OCI-LY7 (cell line): ENCODE measurements around the gene HCFC1. TPM values are rescaled to one million over a fixed set of nuclear protein-coding genes. Genes with fewer than 3 reads are reported as not detected.

Experiments
- BruUV-seq: library from RNA; stranded (reverse); fragments of 400-500 nt; replicated peaks from 2 replicates; lab custom pipeline; 2021; lab: Mats Ljungman, UMichigan
- CTCF ChIA-PET: fragments of 300-600 bp; sonication (Branson Sonifier 250); formaldehyde crosslinking; loops from one replicate; lab custom pipeline; 2022; ENCODE audit warnings: antibody characterized with exemption; ENCODE audit not compliant: unreplicated experiment; lab: Charles Lee
- POLR2A ChIA-PET: fragments of 300-600 bp; sonication (Branson Sonifier 250); formaldehyde crosslinking; loops from one replicate; lab custom pipeline; 2022; ENCODE audit warnings: antibody characterized with exemption; lab: Charles Lee
- DNase-seq: peaks from one replicate; pipeline ENCODE4 v3.0.0-alpha.2; 2015; ENCODE audit warnings: low spot score
- H2AFZ ChIP-seq: fragments of 200-600 bp; sonication (generic), shearing (Covaris generic); 2 replicates; pipeline ENCODE4 v1.6.1; 2014; ENCODE audit warnings: mild to moderate bottlenecking, antibody characterized with exemption, low read length, moderate library complexity
- H3K27ac ChIP-seq: fragments of 200-600 bp; sonication (generic); 2 replicates; pipeline ENCODE4 v1.5.1; 2014; ENCODE audit warnings: mixed run types, low read depth, mild to moderate bottlenecking, moderate library complexity, low read length, inconsistent platforms; ENCODE audit not compliant: poor library complexity, severe bottlenecking
- H3K36me3 ChIP-seq: fragments of 200-600 bp; sonication (generic); 2 replicates; pipeline ENCODE4 v1.6.1; 2014; ENCODE audit warnings: mild to moderate bottlenecking, antibody characterized with exemption, low read length, moderate library complexity, mixed read lengths; ENCODE audit not compliant: insufficient read depth
- H3K4me1 ChIP-seq: fragments of 200-600 bp; sonication (generic); 2 replicates; pipeline ENCODE4 v1.5.1; 2014; ENCODE audit warnings: mild to moderate bottlenecking, low read length; ENCODE audit not compliant: insufficient read depth, poor library complexity, severe bottlenecking
- H3K4me2 ChIP-seq: fragments of 200-600 bp; sonication (generic); 2 replicates; pipeline ENCODE4 v1.6.1; 2014; ENCODE audit warnings: mild to moderate bottlenecking, low read length
- H3K4me3 ChIP-seq: fragments of 200-600 bp; sonication (generic); 2 replicates; pipeline ENCODE4 v1.5.1; 2014; ENCODE audit warnings: mild to moderate bottlenecking, low read depth, low read length; ENCODE audit not compliant: poor library complexity, severe bottlenecking
- H3K79me2 ChIP-seq: fragments of 200-600 bp; sonication (generic); 2 replicates; pipeline ENCODE4 v1.6.1; 2016; ENCODE audit warnings: low read depth, mild to moderate bottlenecking, low read length, moderate library complexity, mixed read lengths; ENCODE audit not compliant: insufficient read depth
- H3K9me2 ChIP-seq: fragments of 200-600 bp; sonication (generic); 2 replicates; pipeline ENCODE4 v1.6.1; 2016; ENCODE audit warnings: mild to moderate bottlenecking, low read length, mixed read lengths; ENCODE audit not compliant: insufficient read depth
- H3K9me3 ChIP-seq: fragments of 200-600 bp; sonication (generic); 2 replicates; pipeline ENCODE4 v1.6.1; 2014; ENCODE audit warnings: mild to moderate bottlenecking, mixed run types, low read length, mixed read lengths
- H4K20me1 ChIP-seq: fragments of 200-600 bp; sonication (generic); 2 replicates; pipeline ENCODE4 v1.6.1; 2014; ENCODE audit warnings: mild to moderate bottlenecking, antibody characterized with exemption, low read length, moderate library complexity, mixed read lengths; ENCODE audit not compliant: insufficient read depth
- CTCF ChIP-seq: fragments of 200-600 bp; sonication (generic); conservative IDR thresholded peaks from 2 replicates; pipeline ENCODE4 v1.5.1; 2014; ENCODE audit warnings: mild to moderate bottlenecking, antibody characterized with exemption, low read length, moderate library complexity, mixed read lengths
- EZH2phosphoT487 ChIP-seq: fragments of 200-600 bp; sonication (generic); IDR thresholded peaks from 2 replicates; pipeline ENCODE4 v1.6.1; 2018; ENCODE audit warnings: low read depth, borderline replicate concordance, mild to moderate bottlenecking, mixed run types, antibody characterized with exemption, low read length, moderate library complexity, mixed read lengths
- intact Hi-C: fragments of 100-400 bp; cut with micrococcal nuclease; formaldehyde crosslinking; loops from one replicate; pipeline ENCODE4 v1.10.0; 2022; ENCODE audit not compliant: unreplicated experiment
- total RNA-seq, 2 experiments: library from RNA; depleted of rRNA in 1 of 2; stranded (reverse); fragments of >200 nt in 1 of 2; shearing (Covaris generic) in 1 of 2; gene quantifications; 2 replicates each; pipeline ENCODE4 v1.2.3, GENCODE V29; 2014 to 2022

The HCFC1 gene
- total RNA-seq, 2 experiments from 2014 or later = 64.2 to 134 TPM

GRCh38 chrX:153951683-153952372 is 19.8 kb downstream of the HCFC1 start:
- no peaks in the 10 kb centered on the region for H3K9me3 ChIP-seq
- no peak overlapping the region for H3K4me3 ChIP-seq
- no peak overlapping the region for H2AFZ ChIP-seq
- POLR2A ChIA-PET = interaction anchor here (0.5 kb wide), 1 partner anchor 577 kb away, joined by 3 read pairs; no protein-coding TSS in a partner anchor
- no TSS peak for BruUV-seq
- no peak overlapping the region for H3K4me2 ChIP-seq
- no peak overlapping the region for H3K27ac ChIP-seq
- intact Hi-C loops = loop anchor here (1.0 kb wide), 1 partner anchor 28 kb away; no protein-coding TSS in a partner anchor
- peaks cover 94% of the 10 kb centered on the region for H3K36me3 ChIP-seq
- DNase-seq = no peak
- peaks cover 4% of the 10 kb centered on the region for H3K4me1 ChIP-seq
- no peak for TF ChIP-seq EZH2phosphoT487
- H4K20me1 ChIP-seq = no peaks in the 10 kb centered on the region
- no peaks in the 10 kb centered on the region for H3K9me2 ChIP-seq
- no peaks in the 10 kb centered on the region for H3K79me2 ChIP-seq
- CTCF ChIA-PET = no interaction called here

GRCh38 chrX:153950127-153950526 is 21.5 kb downstream of the HCFC1 start:
- no peak overlapping the region for H3K27ac ChIP-seq
- peaks cover 87% of the 10 kb centered on the region for H3K36me3 ChIP-seq
- H3K4me3 ChIP-seq = no peak overlapping the region
- no peak for DNase-seq
- intact Hi-C loops = no loop called here
- CTCF ChIA-PET = no interaction called here
- BruUV-seq = no TSS peak
- POLR2A ChIA-PET = no interaction called here
- H3K9me3 ChIP-seq = no peaks in the 10 kb centered on the region
- no peak overlapping the region for H2AFZ ChIP-seq
- no peaks in the 10 kb centered on the region for H3K79me2 ChIP-seq
- H3K4me2 ChIP-seq = no peak overlapping the region
- no peak for TF ChIP-seq CTCF
- no peaks in the 10 kb centered on the region for H4K20me1 ChIP-seq
- no peaks in the 10 kb centered on the region for H3K9me2 ChIP-seq
- peaks cover 5% of the 10 kb centered on the region for H3K4me1 ChIP-seq

- DNase-seq = no peak
- Histone ChIP-seq H3K4me3 (no peak overlapping the region), H3K36me3 (peaks cover 77% of the 10 kb centered on the region), H3K4me2 (no peak overlapping the region), H3K9me3 (no peaks in the 10 kb centered on the region), H4K20me1 (no peaks in the 10 kb centered on the region), H3K4me1 (peaks cover 15% of the 10 kb centered on the region), H3K9me2 (no peaks in the 10 kb centered on the region), H3K27ac (no peak overlapping the region), H2AFZ (no peak overlapping the region), H3K79me2 (no peaks in the 10 kb centered on the region)
- no peak for TF ChIP-seq CTCF
- no peak for TF ChIP-seq EZH2phosphoT487
- no TSS peak for BruUV-seq
- POLR2A ChIA-PET = interaction anchor here (1.3 kb wide), 2 partner anchors 24 to 26 kb away, joined by 3 read pairs; no protein-coding TSS in a partner anchor
- intact Hi-C loops = no loop called here
- CTCF ChIA-PET = interaction anchor here (0.6 kb wide), 1 partner anchor 56 kb away, joined by 6 read pairs; no protein-coding TSS in a partner anchor
These were observed 22.5 kb downstream of the HCFC1 start for GRCh38 chrX:153948847-153949805.
